ENCODE measurements around the gene NLGN1. TPM values are rescaled to one million over a fixed set of nuclear protein-coding genes. Genes with fewer than 3 reads are reported as not detected.

The NLGN1 gene
- total RNA-seq, 2 experiments from 2014 or later: not detected

GRCh38 chr3:173618703-173619102 lies 221.2 kb downstream of the NLGN1 start:
- no peaks in the 10 kb centered on the region for H3K4me1 Mint-ChIP-seq
- H3K36me3 Mint-ChIP-seq: no peaks in the 10 kb centered on the region
- H3K9me3 Mint-ChIP-seq: no peaks in the 10 kb centered on the region
- H3K27me3 Mint-ChIP-seq: no peaks in the 10 kb centered on the region
- H3K4me3 Mint-ChIP-seq: no peak overlapping the region
- no peak overlapping the region for H3K27ac Mint-ChIP-seq
- DNase-seq: no peak

DNA sequence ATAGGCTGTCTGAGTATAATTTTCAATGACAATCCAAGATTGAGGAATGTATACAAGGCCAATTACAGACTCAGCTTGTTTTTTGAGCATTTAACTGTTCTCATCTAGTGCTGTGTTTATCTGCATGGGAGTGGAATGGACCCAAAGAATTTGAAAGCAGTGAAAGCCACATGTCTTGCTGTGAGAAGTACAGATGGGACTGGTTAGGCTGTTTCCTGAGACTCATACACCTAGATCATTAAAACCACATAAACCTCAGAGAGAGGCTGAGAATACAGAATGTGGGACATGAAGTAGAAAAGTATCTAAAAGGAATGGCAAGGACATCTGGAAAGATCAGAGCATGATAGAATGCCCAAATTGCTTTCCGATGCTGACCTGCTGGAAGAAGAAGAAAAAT lies 224.6 kb downstream of the NLGN1 start:
- H3K9me3 Mint-ChIP-seq: no peaks in the 10 kb centered on the region
- no peak for DNase-seq
- no peaks in the 10 kb centered on the region for H3K4me1 Mint-ChIP-seq
- no peaks in the 10 kb centered on the region for H3K27me3 Mint-ChIP-seq
- no peak overlapping the region for H3K27ac Mint-ChIP-seq
- H3K4me3 Mint-ChIP-seq: no peak overlapping the region
- no peaks in the 10 kb centered on the region for H3K36me3 Mint-ChIP-seq

- no peak for DNase-seq
- H3K4me1 Mint-ChIP-seq: no peaks in the 10 kb centered on the region
- H3K27ac Mint-ChIP-seq: no peak overlapping the region
- no peak overlapping the region for H3K4me3 Mint-ChIP-seq
- no peaks in the 10 kb centered on the region for H3K9me3 Mint-ChIP-seq
- H3K36me3 Mint-ChIP-seq: no peaks in the 10 kb centered on the region
- H3K27me3 Mint-ChIP-seq: no peaks in the 10 kb centered on the region
Observed at GRCh38 chr3:173624086-173624485, 226.5 kb downstream of the NLGN1 start.

GRCh38 chr3:173630849-173631248 lies 233.3 kb downstream of the NLGN1 start:
- Mint-ChIP-seq H3K4me1 (no peaks in the 10 kb centered on the region), H3K4me3 (no peak overlapping the region), H3K27me3 (no peaks in the 10 kb centered on the region), H3K27ac (no peak overlapping the region), H3K9me3 (no peaks in the 10 kb centered on the region), H3K36me3 (no peaks in the 10 kb centered on the region)
- DNase-seq: no peak

GRCh38 chr3:173632945-173633344 lies 235.4 kb downstream of the NLGN1 start:
- H3K4me1 Mint-ChIP-seq: no peaks in the 10 kb centered on the region
- H3K4me3 Mint-ChIP-seq: no peak overlapping the region
- no peak for DNase-seq
- H3K9me3 Mint-ChIP-seq: no peaks in the 10 kb centered on the region
- no peaks in the 10 kb centered on the region for H3K27me3 Mint-ChIP-seq
- no peak overlapping the region for H3K27ac Mint-ChIP-seq
- H3K36me3 Mint-ChIP-seq: no peaks in the 10 kb centered on the region

- H3K27me3 Mint-ChIP-seq: no peaks in the 10 kb centered on the region
- no peak overlapping the region for H3K4me3 Mint-ChIP-seq
- no peak for DNase-seq
- no peak overlapping the region for H3K27ac Mint-ChIP-seq
- no peaks in the 10 kb centered on the region for H3K9me3 Mint-ChIP-seq
- H3K4me1 Mint-ChIP-seq: no peaks in the 10 kb centered on the region
- H3K36me3 Mint-ChIP-seq: no peaks in the 10 kb centered on the region
Observed at GRCh38 chr3:173635826-173636225, 238.3 kb downstream of the NLGN1 start.

- no peak for DNase-seq
- Mint-ChIP-seq H3K27ac (no peak overlapping the region), H3K4me3 (no peak overlapping the region), H3K27me3 (no peaks in the 10 kb centered on the region), H3K9me3 (peaks cover 1% of the 10 kb centered on the region), H3K4me1 (no peaks in the 10 kb centered on the region), H3K36me3 (no peaks in the 10 kb centered on the region)
Observed at GRCh38 chr3:173639098-173639497, 241.6 kb downstream of the NLGN1 start.

DNA sequence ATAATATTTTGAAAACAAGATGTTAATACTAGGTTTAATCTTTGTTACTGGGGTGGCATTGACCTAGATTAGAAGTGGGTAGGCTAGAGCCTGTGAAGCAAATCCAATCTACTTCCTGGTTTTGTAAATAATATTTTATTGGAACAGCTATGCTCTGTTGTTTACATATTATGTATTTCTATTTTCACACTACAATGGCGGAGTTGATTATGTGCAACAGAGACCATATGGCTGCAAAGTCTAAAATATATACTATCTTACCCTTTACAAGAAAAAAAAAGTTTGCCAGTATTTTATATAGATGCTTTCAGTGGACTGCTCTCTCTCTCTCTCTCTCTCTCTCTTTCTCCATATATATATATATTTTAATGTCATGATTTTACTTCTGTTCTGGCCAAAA lies 244.2 kb downstream of the NLGN1 start:
- no peaks in the 10 kb centered on the region for H3K27me3 Mint-ChIP-seq

DNA sequence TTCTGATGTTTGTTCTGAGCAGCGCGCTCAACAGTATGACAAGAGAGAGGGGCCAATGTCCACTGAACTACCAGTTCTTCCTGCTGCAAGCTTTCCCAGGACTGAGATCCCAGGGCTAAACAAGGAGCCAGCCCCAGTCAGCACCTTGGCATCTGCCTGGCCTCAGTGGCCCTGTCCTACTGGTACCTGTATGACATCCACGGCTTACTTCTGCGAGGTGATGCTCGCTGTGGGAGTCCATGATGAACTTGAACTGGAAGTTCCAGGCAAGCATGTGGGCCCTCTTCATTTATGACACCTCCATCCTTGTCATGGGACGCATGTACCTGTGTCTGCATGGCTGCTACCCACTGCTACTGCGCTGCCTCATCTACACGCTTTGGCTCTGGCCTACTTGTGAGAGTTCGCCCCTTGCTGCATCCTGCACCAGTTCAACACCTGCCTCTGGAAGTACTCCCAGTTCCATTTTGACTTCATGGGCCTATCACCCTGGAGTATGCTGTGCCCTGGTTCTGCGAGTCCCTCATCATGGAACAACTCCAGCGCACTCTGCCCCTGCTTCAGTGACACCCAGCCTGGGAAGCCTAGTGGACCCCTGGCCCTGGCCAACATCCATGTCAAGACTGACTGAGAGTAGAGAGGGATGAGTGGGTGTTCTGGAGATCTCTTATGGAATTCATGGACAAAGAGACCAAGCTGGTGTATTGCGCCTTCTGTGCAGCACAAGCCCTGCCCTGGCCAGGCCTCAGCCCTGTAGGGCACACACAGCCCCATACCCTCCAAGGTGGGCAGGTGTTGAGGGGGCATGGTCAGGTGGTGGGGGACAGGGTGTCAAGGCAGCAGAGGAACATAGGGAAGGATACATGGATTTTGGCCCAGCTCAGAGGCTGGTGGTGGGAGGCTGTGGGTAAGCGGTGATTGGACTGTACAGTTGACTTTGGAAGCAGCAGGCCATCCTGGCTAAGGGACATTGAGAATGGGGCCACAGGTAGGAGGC lies 246.8 kb downstream of the NLGN1 start:
- H3K4me1 Mint-ChIP-seq: no peaks in the 10 kb centered on the region
- DNase-seq: no peak
- H3K27me3 Mint-ChIP-seq: no peaks in the 10 kb centered on the region
- H3K36me3 Mint-ChIP-seq: no peaks in the 10 kb centered on the region
- peaks cover 1% of the 10 kb centered on the region for H3K9me3 Mint-ChIP-seq
- no peak overlapping the region for H3K27ac Mint-ChIP-seq
- H3K4me3 Mint-ChIP-seq: no peak overlapping the region

More for the DNA sequence above, 244.2 kb downstream of the NLGN1 start:
- Mint-ChIP-seq H3K9me3 (peaks cover 1% of the 10 kb centered on the region), H3K36me3 (no peaks in the 10 kb centered on the region), H3K27ac (no peak overlapping the region), H3K4me1 (no peaks in the 10 kb centered on the region), H3K4me3 (no peak overlapping the region)
- no peak for DNase-seq

- peaks cover 3% of the 10 kb centered on the region for H3K9me3 Mint-ChIP-seq
Observed at GRCh38 chr3:173650596-173650995, 253.1 kb downstream of the NLGN1 start.

GRCh38 chr3:173652093-173652492 lies 254.5 kb downstream of the NLGN1 start:
- DNase-seq: no peak
- Mint-ChIP-seq H3K36me3 (no peaks in the 10 kb centered on the region), H3K4me3 (no peak overlapping the region), H3K9me3 (peaks cover 3% of the 10 kb centered on the region), H3K27me3 (no peaks in the 10 kb centered on the region), H3K27ac (no peak overlapping the region), H3K4me1 (no peaks in the 10 kb centered on the region)

More at GRCh38 chr3:173650596-173650995, 253.1 kb downstream of the NLGN1 start:
- Mint-ChIP-seq H3K27ac (no peak overlapping the region), H3K36me3 (no peaks in the 10 kb centered on the region), H3K27me3 (no peaks in the 10 kb centered on the region), H3K4me1 (no peaks in the 10 kb centered on the region), H3K4me3 (no peak overlapping the region)
- DNase-seq: no peak

DNA sequence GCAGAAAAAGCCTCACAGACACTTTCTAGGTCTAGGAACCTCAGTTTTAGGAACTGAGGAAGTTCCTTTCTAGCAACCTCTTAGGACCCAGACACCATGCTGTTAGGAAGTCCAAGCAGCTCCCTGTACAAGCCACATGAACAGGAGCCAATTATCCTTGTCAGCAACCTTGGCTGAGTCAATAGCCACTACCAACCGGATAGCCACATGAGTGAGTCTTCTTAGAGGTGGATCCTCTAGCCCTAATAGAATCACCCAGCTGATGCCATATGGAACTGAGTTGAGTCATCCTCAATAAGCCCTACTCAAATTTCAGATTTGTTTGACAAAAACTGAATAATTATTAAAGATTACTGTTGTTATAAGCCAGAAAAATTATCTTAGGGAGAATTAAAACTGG lies 256.2 kb downstream of the NLGN1 start:
- Mint-ChIP-seq H3K36me3 (no peaks in the 10 kb centered on the region), H3K27ac (no peak overlapping the region), H3K4me3 (no peak overlapping the region), H3K4me1 (no peaks in the 10 kb centered on the region), H3K9me3 (peaks cover 3% of the 10 kb centered on the region), H3K27me3 (no peaks in the 10 kb centered on the region)
- DNase-seq: no peak

DNA sequence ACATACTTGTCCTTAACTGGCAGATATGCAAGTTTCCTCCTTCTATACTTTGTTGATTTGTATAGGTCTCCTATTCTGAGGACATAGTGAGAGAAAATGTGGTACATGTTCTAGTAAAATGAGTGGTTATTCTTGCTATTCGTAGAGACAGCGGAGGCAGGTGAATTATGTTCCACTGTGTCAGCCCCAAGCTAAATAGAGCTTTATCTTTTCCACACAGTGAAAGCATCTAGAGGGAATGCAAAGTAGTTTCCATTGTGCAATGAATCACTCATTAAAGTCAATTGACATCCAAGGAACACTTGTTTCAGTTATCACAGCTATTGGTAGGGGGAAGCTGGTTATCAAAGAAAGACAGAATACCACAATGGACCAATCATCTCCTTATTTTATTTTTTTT lies 262.4 kb downstream of the NLGN1 start:
- no peak overlapping the region for H3K27ac Mint-ChIP-seq
- H3K4me1 Mint-ChIP-seq: no peaks in the 10 kb centered on the region
- no peak for DNase-seq
- H3K9me3 Mint-ChIP-seq: peaks cover 2% of the 10 kb centered on the region
- no peak overlapping the region for H3K4me3 Mint-ChIP-seq
- H3K36me3 Mint-ChIP-seq: no peaks in the 10 kb centered on the region
- H3K27me3 Mint-ChIP-seq: no peaks in the 10 kb centered on the region

- H3K4me1 Mint-ChIP-seq: no peaks in the 10 kb centered on the region
- H3K9me3 Mint-ChIP-seq: peaks cover 2% of the 10 kb centered on the region
- H3K27me3 Mint-ChIP-seq: no peaks in the 10 kb centered on the region
- H3K36me3 Mint-ChIP-seq: no peaks in the 10 kb centered on the region
- no peak for DNase-seq
- no peak overlapping the region for H3K27ac Mint-ChIP-seq
- H3K4me3 Mint-ChIP-seq: no peak overlapping the region
Observed at GRCh38 chr3:173660645-173661299, 263.2 kb downstream of the NLGN1 start.

DNA sequence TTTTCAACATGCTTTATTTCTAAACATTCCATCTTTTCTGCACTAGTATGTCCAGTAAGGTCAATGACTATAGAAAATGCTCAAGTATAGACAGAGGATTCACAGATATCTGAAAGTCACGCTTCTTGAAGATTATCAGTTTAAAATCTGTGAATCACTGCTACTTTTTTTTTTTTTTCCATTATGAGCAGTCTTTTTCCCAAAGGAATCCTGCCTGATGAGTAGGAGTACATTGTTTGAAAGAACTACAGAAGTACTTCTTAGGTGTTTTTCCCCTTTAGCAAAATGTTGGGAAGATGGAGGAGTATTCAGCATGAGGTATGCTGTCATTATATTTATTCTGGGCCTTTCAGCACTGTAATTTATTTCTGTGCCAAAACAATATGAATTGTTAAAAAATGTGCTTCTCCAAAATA lies 266.2 kb downstream of the NLGN1 start:
- Mint-ChIP-seq H3K27me3 (no peaks in the 10 kb centered on the region), H3K9me3 (peaks cover 2% of the 10 kb centered on the region), H3K27ac (no peak overlapping the region), H3K4me1 (no peaks in the 10 kb centered on the region), H3K4me3 (no peak overlapping the region), H3K36me3 (no peaks in the 10 kb centered on the region)
- DNase-seq: no peak
